Activated CD8-positive, alpha-beta T cell treated with anti-CD3 and anti-CD28 coated beads for 36 hours (primary cell): Measurements from ENCODE around the gene PSEN1. TPM values are rescaled to one million over a fixed set of nuclear protein-coding genes. Genes with fewer than 3 reads are reported as not detected.
A peak's percentile ranks its signal among the peaks of the same experiment; 100 is the strongest.

ENCODE experiments used
- ATAC-seq: fragments of 200-7000 bp; cut with Tn5 transposase; one replicate; pipeline ENCODE4 v1.10.0; 2021; ENCODE audit warnings: mild to moderate bottlenecking, moderate library complexity
- CTCF ChIA-PET: fragments of 350-600 bp; sonication (Branson Sonifier 250); formaldehyde crosslinking; loops from one replicate; lab custom pipeline; 2021; ENCODE audit warnings: antibody characterized with exemption; lab: Charles Lee
- POLR2A ChIA-PET: fragments of 350-600 bp; sonication (Branson Sonifier 250); formaldehyde crosslinking; loops from one replicate; lab custom pipeline; 2021; ENCODE audit warnings: antibody characterized with exemption; lab: Charles Lee
- DNase-seq: peaks from one replicate; pipeline ENCODE4 v3.0.0-alpha.2; 2020
- H3K27ac Mint-ChIP-seq: one replicate; pipeline ENCODE4 v1.8.0; 2021; ENCODE audit warnings: mild to moderate bottlenecking, mixed read lengths
- H3K27me3 Mint-ChIP-seq: one replicate; pipeline ENCODE4 v1.8.0; 2021; ENCODE audit warnings: mixed read lengths
- H3K36me3 Mint-ChIP-seq: one replicate; pipeline ENCODE4 v1.8.0; 2021; ENCODE audit warnings: low read depth, mixed read lengths
- H3K4me1 Mint-ChIP-seq: one replicate; pipeline ENCODE4 v1.8.0; 2021; ENCODE audit warnings: low read depth, mixed read lengths
- H3K4me3 Mint-ChIP-seq: one replicate; pipeline ENCODE4 v1.8.0; 2021; ENCODE audit warnings: mild to moderate bottlenecking, moderate library complexity, mixed read lengths
- H3K9me3 Mint-ChIP-seq: one replicate; pipeline ENCODE4 v1.8.0; 2021; ENCODE audit warnings: mixed read lengths
- CTCF ChIP-seq: fragments of 200-600 bp; IDR thresholded peaks from one replicate; pipeline ENCODE4 v1.8.0; 2022; ENCODE audit warnings: antibody characterized with exemption, mild to moderate bottlenecking
- intact Hi-C: fragments of 100-400 bp; cut with micrococcal nuclease; formaldehyde crosslinking; loops from one replicate; pipeline ENCODE4 v1.10.0; 2022
- total RNA-seq, 2 experiments: library from RNA; stranded (reverse); gene quantifications; one replicate each; pipeline ENCODE4 v1.2.3, GENCODE V29; 2021

The PSEN1 gene
- total RNA-seq, 2 experiments from 2014 or later, result 23.1 to 23.2 TPM

DNA sequence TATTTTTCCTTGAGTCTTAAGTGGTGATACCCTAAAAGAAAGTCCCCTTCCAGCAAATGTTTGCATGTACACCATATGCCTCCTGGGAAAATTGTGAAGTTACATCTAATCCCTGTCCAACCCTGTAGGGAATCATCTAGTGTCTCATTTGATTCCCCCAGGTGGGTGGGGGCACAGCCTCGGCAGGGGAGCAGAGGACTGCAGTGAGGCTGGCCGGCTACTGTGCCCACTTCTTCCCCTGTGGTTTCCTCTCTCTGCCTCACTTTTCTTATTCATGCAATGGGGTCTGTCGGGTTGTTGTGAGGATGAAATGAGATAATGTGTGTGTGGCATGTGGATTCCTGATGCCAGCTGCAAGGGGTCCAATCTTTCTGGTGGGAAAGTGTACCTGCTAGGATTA is 107.0 kb downstream of the PSEN1 start:
- DNase-seq (no peak), ATAC-seq (no peak)
- Mint-ChIP-seq H3K9me3 (no peaks in the 10 kb centered on the region), H3K4me3 (no peak overlapping the region), H3K27me3 (peaks cover 54% of the 10 kb centered on the region), H3K36me3 (no peaks in the 10 kb centered on the region), H3K4me1 (peaks cover 25% of the 10 kb centered on the region), H3K27ac (no peak overlapping the region)
- intact Hi-C loops, result no loop called here
- TF ChIP-seq CTCF, result no peak
- ChIA-PET CTCF (no interaction called here), POLR2A (no interaction called here)

DNA sequence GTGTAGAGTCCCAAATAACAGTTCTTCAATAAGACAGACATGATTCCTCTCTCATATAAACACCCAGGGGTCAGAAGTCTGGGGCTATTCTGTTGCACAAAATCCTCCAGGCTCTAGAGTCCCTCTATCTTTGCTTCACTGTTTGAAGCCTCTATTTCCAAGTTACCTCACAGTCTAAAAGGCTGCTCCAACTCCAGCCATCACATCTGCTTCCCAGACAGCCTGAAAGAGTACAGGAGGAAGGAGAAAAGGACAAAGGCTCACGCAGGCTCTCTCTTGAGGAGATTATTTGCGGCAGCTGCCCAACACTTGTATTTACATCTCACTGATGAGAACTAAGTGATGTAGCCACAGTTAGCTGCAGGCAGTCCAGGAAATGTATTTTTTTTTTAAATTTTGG is 107.4 kb downstream of the PSEN1 start:
- intact Hi-C loops, result no loop called here
- CTCF ChIA-PET, result no interaction called here
- Mint-ChIP-seq H3K27ac (no peak overlapping the region), H3K4me3 (no peak overlapping the region), H3K27me3 (peaks cover 51% of the 10 kb centered on the region), H3K4me1 (peaks cover 23% of the 10 kb centered on the region), H3K36me3 (no peaks in the 10 kb centered on the region), H3K9me3 (no peaks in the 10 kb centered on the region)
- TF ChIP-seq CTCF, result no peak
- no peak for DNase-seq
- no peak for ATAC-seq
- POLR2A ChIA-PET, result interaction anchor here (0.5 kb wide), 1 partner anchor 15 kb away, joined by 3 read pairs; no protein-coding TSS in a partner anchor

GRCh38 chr14:73244541-73245290 is 108.4 kb downstream of the PSEN1 start:
- Mint-ChIP-seq H3K4me1 (peaks cover 21% of the 10 kb centered on the region), H3K4me3 (peak overlapping the region; percentile 40), H3K9me3 (no peaks in the 10 kb centered on the region), H3K36me3 (no peaks in the 10 kb centered on the region), H3K27me3 (peaks cover 43% of the 10 kb centered on the region), H3K27ac (no peak overlapping the region)
- intact Hi-C loops, result no loop called here
- CTCF ChIA-PET, result no interaction called here
- no peak for DNase-seq
- POLR2A ChIA-PET, result interaction anchor here (0.5 kb wide), 1 partner anchor 14 kb away, joined by 3 read pairs; no protein-coding TSS in a partner anchor
- no peak for ATAC-seq
- TF ChIP-seq CTCF, result no peak

GRCh38 chr14:73245480-73246325 is 109.4 kb downstream of the PSEN1 start:
- ChIA-PET POLR2A (interaction anchor here (1.0 kb wide), 1 partner anchor 12 kb away, joined by 3 read pairs; no protein-coding TSS in a partner anchor), CTCF (no interaction called here)
- ATAC-seq (peak; percentile 85), DNase-seq (peak; percentile 60)
- H3K36me3 Mint-ChIP-seq, result no peaks in the 10 kb centered on the region
- H3K4me1 Mint-ChIP-seq, result peaks cover 21% of the 10 kb centered on the region
- no peaks in the 10 kb centered on the region for H3K9me3 Mint-ChIP-seq
- peaks cover 37% of the 10 kb centered on the region for H3K27me3 Mint-ChIP-seq
- peak overlapping the region; percentile 64 for H3K4me3 Mint-ChIP-seq
- intact Hi-C loops, result no loop called here
- no peak overlapping the region for H3K27ac Mint-ChIP-seq
- TF ChIP-seq CTCF, result no peak
